GM12878 (cell line): ENCODE results near the gene NID1. TPM values are rescaled to one million over a fixed set of nuclear protein-coding genes. Genes with fewer than 3 reads are reported as not detected.
A peak's percentile ranks its signal among the peaks of the same experiment; 100 is the strongest.

Source experiments
- ATAC-seq: fragments of 200-7000 bp; cut with Tn5 transposase; 3 replicates; pipeline ENCODE4 v1.9.1; 2020; ENCODE audit warnings: mild to moderate bottlenecking, moderate library complexity
- BruUV-seq: library from RNA; stranded (reverse); fragments of 400-500 nt; replicated peaks from 2 replicates; lab custom pipeline; 2021; lab: Mats Ljungman, UMichigan
- CTCF ChIA-PET: fragments of 300-600 bp; sonication (Branson Sonifier 250); formaldehyde crosslinking; extraction: SDS; loops from one replicate; lab custom pipeline; 2021; ENCODE audit warnings: inconsistent platforms; lab: Yijun Ruan, JAX
- POLR2A ChIA-PET: fragments of 350-600 bp; formaldehyde crosslinking; extraction: SDS; loops from one replicate; lab custom pipeline; 2021; ENCODE audit warnings: inconsistent platforms; lab: Charles Lee
- RAD21 ChIA-PET: fragments of 300-600 bp; sonication (Branson Sonifier 250); formaldehyde crosslinking; loops from one replicate; lab custom pipeline; 2023; ENCODE audit warnings: antibody characterized with exemption; ENCODE audit not compliant: unreplicated experiment; lab: Charles Lee
- SMC1A ChIA-PET: fragments of 300-600 bp; sonication (Branson Sonifier 250); formaldehyde crosslinking; loops from one replicate; lab custom pipeline; 2023; ENCODE audit not compliant: unreplicated experiment, uncharacterized antibody; lab: Charles Lee
- DNase-seq: peaks from one replicate; pipeline ENCODE4 v3.0.0-alpha.2; 2011; ENCODE audit warnings: low read depth, low spot score
- FAIRE-seq: peaks from 3 replicates; lab custom pipeline; 2011; peaks lifted over from hg19 to GRCh38; lab: Jason Lieb, UNC
- H2AFZ ChIP-seq: 2 replicates; pipeline ENCODE4 v1.6.0; 2011; ENCODE audit warnings: low read depth, low read length, control low read depth; ENCODE audit not compliant: control insufficient read depth
- H3K27ac ChIP-seq: 2 replicates; pipeline ENCODE4 v1.5.1; 2011; ENCODE audit warnings: control low read depth; ENCODE audit not compliant: control insufficient read depth, insufficient read depth
- H3K27me3 ChIP-seq, 2 experiments: replicated peaks in 1 of 2; 2 replicates each; pipeline versions ENCODE4 v1.6.0 to v1.6.1; 2011; ENCODE audit warnings: low read length in 1 of 2; ENCODE audit not compliant: control insufficient read depth in 2 of 2, insufficient read depth in 2 of 2
- H3K36me3 ChIP-seq, 2 experiments: 2 replicates each; pipeline ENCODE4 v1.5.1; 2011; ENCODE audit warnings: low read length in 1 of 2; ENCODE audit not compliant: control insufficient read depth in 2 of 2, insufficient read depth in 2 of 2
- H3K4me1 ChIP-seq: 2 replicates; pipeline ENCODE4 v1.6.1; 2011; ENCODE audit warnings: mild to moderate bottlenecking, low read length, moderate library complexity, mixed read lengths; ENCODE audit not compliant: control insufficient read depth, insufficient read depth
- H3K4me2 ChIP-seq: 2 replicates; pipeline ENCODE4 v1.6.0; 2011; ENCODE audit warnings: control low read depth; ENCODE audit not compliant: control insufficient read depth, insufficient read depth
- H3K4me3 ChIP-seq: fragments of 200-600 bp; sonication (generic); 2 replicates; pipeline ENCODE4 v1.5.1; 2016
- H3K79me2 ChIP-seq: 2 replicates; pipeline ENCODE4 v1.6.0; 2011; ENCODE audit warnings: low read length; ENCODE audit not compliant: control insufficient read depth, insufficient read depth
- H3K9ac ChIP-seq: 2 replicates; pipeline ENCODE4 v1.8.0; 2011; ENCODE audit warnings: low read length, control low read depth, mixed read lengths; ENCODE audit not compliant: control insufficient read depth, insufficient read depth
- H3K9me3 ChIP-seq: replicated peaks from 3 replicates; pipeline ENCODE4 v1.5.1; 2011; ENCODE audit warnings: mild to moderate bottlenecking, low read length; ENCODE audit not compliant: control insufficient read depth, insufficient read depth
- H4K20me1 ChIP-seq: 2 replicates; pipeline ENCODE4 v1.6.0; 2011; ENCODE audit not compliant: control insufficient read depth, insufficient read depth
- BACH1 ChIP-seq: fragments of 450-650 bp; IDR thresholded peaks from 2 replicates; pipeline ENCODE4 v1.6.1; 2017; ENCODE audit warnings: mild to moderate bottlenecking, borderline replicate concordance
- BRCA1 ChIP-seq: IDR thresholded peaks from 2 replicates; pipeline ENCODE4 v1.6.1; 2011; ENCODE audit warnings: low read depth, low read length, improper control_type of control experiment
- ETV6 ChIP-seq, 2 experiments: fragments of 450-650 bp in 1 of 2; IDR thresholded peaks in 1 of 2; conservative IDR thresholded peaks in 1 of 2; 2 replicates each; pipeline ENCODE4 v1.6.1; 2014; ENCODE audit warnings: antibody characterized with exemption in 1 of 2, borderline replicate concordance in 1 of 2, low read depth in 1 of 2, mild to moderate bottlenecking in 1 of 2, moderate library complexity in 1 of 2
- HDAC2 ChIP-seq: fragments of 200-600 bp; sonication (generic); IDR thresholded peaks from 2 replicates; pipeline ENCODE4 v1.6.1; 2017
- MEF2B ChIP-seq: fragments of 450-650 bp; IDR thresholded peaks from 2 replicates; pipeline ENCODE4 v1.6.1; 2018; ENCODE audit warnings: mild to moderate bottlenecking, moderate library complexity; ENCODE audit not compliant: partially characterized antibody, poor library complexity, severe bottlenecking
- MYC ChIP-seq: IDR thresholded peaks from 2 replicates; pipeline ENCODE4 v1.6.1; 2011; ENCODE audit warnings: mild to moderate bottlenecking, low read length, moderate library complexity, inconsistent platforms; ENCODE audit not compliant: insufficient read depth, insufficient replicate concordance, insufficient read length, severe bottlenecking
- RCOR1 ChIP-seq: conservative IDR thresholded peaks from 2 replicates; pipeline ENCODE4 v1.6.1; 2012; ENCODE audit warnings: low read depth, low read length, improper control_type of control experiment
- RELA ChIP-seq: fragments of 450-650 bp; IDR thresholded peaks from 2 replicates; pipeline ENCODE4 v1.8.0; 2014; ENCODE audit warnings: borderline replicate concordance; ENCODE audit not compliant: partially characterized antibody
- RFX5 ChIP-seq: IDR thresholded peaks from 2 replicates; pipeline ENCODE4 v1.6.1; 2011; ENCODE audit warnings: low read depth, low read length, improper control_type of control experiment
- SUZ12 ChIP-seq: fragments of 200-600 bp; sonication (generic); IDR thresholded peaks from one replicate; pipeline ENCODE4 v1.6.1; 2018; ENCODE audit warnings: antibody characterized with exemption, mild to moderate bottlenecking; ENCODE audit not compliant: unreplicated experiment
- ZNF384 ChIP-seq: IDR thresholded peaks from 2 replicates; pipeline ENCODE4 v1.6.1; 2012; ENCODE audit warnings: low read depth, mild to moderate bottlenecking, low read length, improper control_type of control experiment, borderline replicate concordance
- ZNF687 ChIP-seq: fragments of 450-650 bp; IDR thresholded peaks from 2 replicates; pipeline ENCODE4 v1.6.1; 2017; ENCODE audit warnings: mild to moderate bottlenecking, moderate library complexity
- WGBS: methylation state at CpG from one replicate; pipeline ENCODE4 v1.1.6; 2016; ENCODE audit warnings: low lambda C conversion rate; ENCODE audit not compliant: insufficient replicate concordance, insufficient coverage; ENCODE audit errors: missing lambda C conversion rate; 5-methylcytosine and 5-hydroxymethylcytosine counted together
- in situ Hi-C: fragments of 300-500 bp; cut with MboI; formaldehyde crosslinking; loops from 9 replicates; pipeline ENCODE4 v1.14.3; 2018; ENCODE audit warnings: mixed read lengths
- intact Hi-C: fragments of 100-400 bp; cut with micrococcal nuclease; formaldehyde crosslinking; loops from one replicate; pipeline ENCODE4 v1.14.2; 2022; ENCODE audit not compliant: unreplicated experiment
- polyA plus RNA-seq, 11 experiments: library from polyadenylated mRNA; depleted of rRNA in 4 of 11; unstranded in 6 of 11; stranded (reverse) in 5 of 11; fragments of >200 nt; fragmentation: Nextera tagmentation in 4 of 11; fragmentation: Illumina TruSeq in 1 of 11; extraction: Ambion mirVana in 4 of 11; extraction: Trizol in 1 of 11; gene quantifications; 1 replicate in 1 of 11; 2 replicates in 10 of 11; pipeline versions ENCODE4 v1.2.1 to v1.2.3, GENCODE V29; 2011 to 2016; ENCODE audit warnings: inconsistent platforms in 2 of 11, missing spikeins in 2 of 11, low read depth in 1 of 11
- total RNA-seq, 4 experiments: library from RNA; depleted of rRNA in 3 of 4; stranded (reverse); fragments of >200 nt in 3 of 4; fragmentation: Illumina TruSeq in 1 of 4; extraction: Trizol in 1 of 4; gene quantifications; 2 replicates each; pipeline versions ENCODE4 v1.2.1 to v1.2.3, GENCODE V29; 2013 to 2021
- TF ChIP-seq, protein P1 (sequence below): fragments of 450-650 bp; IDR thresholded peaks from 2 replicates; pipeline ENCODE4 v1.6.1; 2017; ENCODE audit warnings: low read depth, mild to moderate bottlenecking, moderate library complexity

Gene NID1
- total and polyA plus RNA-seq, 10 of the 15 experiments (the other 5 are each of a cell fraction or from before 2014, with no cell fraction given): 4.2 to 25.7 (median 11.3) TPM

- TF ChIP-seq, protein P1, sequence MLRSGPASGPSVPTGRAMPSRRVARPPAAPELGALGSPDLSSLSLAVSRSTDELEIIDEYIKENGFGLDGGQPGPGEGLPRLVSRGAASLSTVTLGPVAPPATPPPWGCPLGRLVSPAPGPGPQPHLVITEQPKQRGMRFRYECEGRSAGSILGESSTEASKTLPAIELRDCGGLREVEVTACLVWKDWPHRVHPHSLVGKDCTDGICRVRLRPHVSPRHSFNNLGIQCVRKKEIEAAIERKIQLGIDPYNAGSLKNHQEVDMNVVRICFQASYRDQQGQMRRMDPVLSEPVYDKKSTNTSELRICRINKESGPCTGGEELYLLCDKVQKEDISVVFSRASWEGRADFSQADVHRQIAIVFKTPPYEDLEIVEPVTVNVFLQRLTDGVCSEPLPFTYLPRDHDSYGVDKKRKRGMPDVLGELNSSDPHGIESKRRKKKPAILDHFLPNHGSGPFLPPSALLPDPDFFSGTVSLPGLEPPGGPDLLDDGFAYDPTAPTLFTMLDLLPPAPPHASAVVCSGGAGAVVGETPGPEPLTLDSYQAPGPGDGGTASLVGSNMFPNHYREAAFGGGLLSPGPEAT: peak; percentile 87
- TF ChIP-seq ZNF384: no peak
- TF ChIP-seq BRCA1: no peak
Observed at GRCh38 chr1:236066828-236067386, 2.0 kb upstream of the NID1 start (continued).

DNA sequence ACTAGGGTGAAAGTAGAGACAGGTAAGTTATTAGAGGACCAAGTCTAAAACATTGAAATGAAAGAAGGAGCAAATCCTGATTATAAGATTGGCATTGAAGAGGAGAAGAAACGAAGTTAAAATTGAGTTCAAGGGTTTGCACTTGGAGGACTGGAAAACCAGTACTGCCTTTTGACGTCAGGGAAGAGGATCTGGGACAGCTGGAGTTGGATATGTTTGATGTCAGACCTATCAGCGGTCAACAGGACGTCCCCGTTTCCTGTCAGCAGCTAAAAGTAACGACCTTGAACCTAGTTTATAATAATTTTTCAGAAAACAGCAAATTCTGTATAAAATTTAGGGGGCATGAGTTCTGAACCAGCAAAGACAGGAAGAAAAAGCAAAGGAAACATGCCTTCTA, 1.2 kb upstream of the NID1 start:
- FAIRE-seq (no peak), ATAC-seq (no peak), DNase-seq (no peak)
- Histone ChIP-seq H3K36me3 (no peaks in the 10 kb centered on the region), H3K4me1 (peaks cover 12% of the 10 kb centered on the region), H3K27me3 (no peaks in the 10 kb centered on the region), H3K4me2 (peak overlapping the region; percentile 56), H3K79me2 (peaks cover 26% of the 10 kb centered on the region), H3K4me3 (peak overlapping the region; percentile 70; the same call in 1 of the 2 replicates), H3K9ac (0 out of 2 replicates have a peak overlapping the region, but pooled peaks have one; percentile 3), H3K9me3 (no peaks in the 10 kb centered on the region; the same call in 1 of the 3 replicates), H3K27ac (peak overlapping the region; percentile 41), H2AFZ (no peak overlapping the region; the same call in 1 of the 2 replicates), H4K20me1 (no peaks in the 10 kb centered on the region)
- in situ Hi-C loops: no loop called here
- SMC1A ChIA-PET: interaction anchor here (0.6 to 2.1 kb wide), 7 partner anchors 7 to 228 kb away, joined by 3 to 17 read pairs (median 4); no protein-coding TSS in a partner anchor
- RAD21 ChIA-PET: interaction anchor here (1.0 to 3.7 kb wide), 8 partner anchors 8 to 94 kb away, joined by 3 to 19 read pairs (median 7); no protein-coding TSS in a partner anchor
- 89% methylated on average over 6 of the region's 6 CpGs for WGBS
- POLR2A ChIA-PET: interaction anchor here (1.3 to 4.3 kb wide), 5 partner anchors 8 to 94 kb away, joined by 4 to 22 read pairs (median 7); no protein-coding TSS in a partner anchor
- TF ChIP-seq RFX5 (no peak), ETV6 (conservative IDR thresholded peaks at IDR 0.05 in 1 of 2, IDR thresholded peaks at IDR 0.05 in 1 of 2; ENCODE audit: borderline replicate concordance in 1 of 2, low read depth in 1 of 2) (no peak), ZNF687 (no peak), HDAC2 (no peak), BACH1 (no peak), RCOR1 (no peak), SUZ12 (no peak), RELA (no peak), MYC (no peak), MEF2B (no peak)
- CTCF ChIA-PET: interaction anchor here (1.1 to 1.6 kb wide), 2 partner anchors 50 to 70 kb away, joined by 3 to 5 read pairs; no protein-coding TSS in a partner anchor
- no TSS peak for BruUV-seq
- intact Hi-C loops: loop anchor here (2.0 to 5.0 kb wide), 2 partner anchors 67 to 199 kb away; partner anchors contain the start of gene LYST
